ENCODE data around the gene ZYG11A.

ZYG11A gene

GRCh38 chr1:52920791-52921291, 78.3 kb downstream of the ZYG11A start:
- peak overlapping the region; percentile 51 for H3K4me3 ChIP-seq (ENCODE audit: low read depth, low read length)
- in situ Hi-C loops (cut with HindIII; ENCODE audit: low sequenced_read_pairs): no loop called here

GRCh38 chr1:52925571-52926005, 83.0 kb downstream of the ZYG11A start:
- no peak for DNase-seq (ENCODE audit: low read depth, low spot score)
- no peak overlapping the region for H3K4me3 ChIP-seq (ENCODE audit: low read depth, low read length)
- TF ChIP-seq CTCF (IDR thresholded peaks at IDR 0.05; ENCODE audit: low read depth, low read length): no peak
- in situ Hi-C loops (cut with HindIII; ENCODE audit: low sequenced_read_pairs): no loop called here

More at GRCh38 chr1:52920791-52921291, 78.3 kb downstream of the ZYG11A start:
- TF ChIP-seq CTCF (IDR thresholded peaks at IDR 0.05; ENCODE audit: low read depth, low read length): no peak
- DNase-seq (ENCODE audit: low read depth, low spot score): no peak

GRCh38 chr1:52926864-52927211, 84.3 kb downstream of the ZYG11A start:
- H3K4me3 ChIP-seq (ENCODE audit: low read depth, low read length): peak overlapping the region; percentile 76
- in situ Hi-C loops (cut with HindIII; ENCODE audit: low sequenced_read_pairs): no loop called here
- TF ChIP-seq CTCF (IDR thresholded peaks at IDR 0.05; ENCODE audit: low read depth, low read length): no peak

GRCh38 chr1:52927212-52928014, 84.9 kb downstream of the ZYG11A start, which contains the start of gene SCP2:
SCP2 (plus strand) TSS chr1:52927276; CDS start chr1:52927397, 121 bp downstream.
- TF ChIP-seq CTCF (IDR thresholded peaks at IDR 0.05; ENCODE audit: low read depth, low read length): no peak
- H3K4me3 ChIP-seq (ENCODE audit: low read depth, low read length): peak within 1 kb of the TSS; percentile 76
- in situ Hi-C loops (cut with HindIII; ENCODE audit: low sequenced_read_pairs): no loop called here
- DNase-seq (ENCODE audit: low read depth, low spot score): peak; percentile 61

More at GRCh38 chr1:52926864-52927211, 84.3 kb downstream of the ZYG11A start:
- no peak for DNase-seq (ENCODE audit: low read depth, low spot score)

GRCh38 chr1:52928015-52928404, 85.5 kb downstream of the ZYG11A start:
- in situ Hi-C loops (cut with HindIII; ENCODE audit: low sequenced_read_pairs): no loop called here
- no peak for DNase-seq (ENCODE audit: low read depth, low spot score)
- TF ChIP-seq CTCF (IDR thresholded peaks at IDR 0.05; ENCODE audit: low read depth, low read length): no peak
- peak overlapping the region; percentile 76 for H3K4me3 ChIP-seq (ENCODE audit: low read depth, low read length)

- in situ Hi-C loops (cut with HindIII; ENCODE audit: low sequenced_read_pairs): no loop called here
These were observed 86.5 kb downstream of the ZYG11A start for GRCh38 chr1:52929019-52929418.

More at GRCh38 chr1:52929019-52929418, 86.5 kb downstream of the ZYG11A start:
- no peak for DNase-seq (ENCODE audit: low read depth, low spot score)
- H3K4me3 ChIP-seq (ENCODE audit: low read depth, low read length): no peak overlapping the region
- no peak for TF ChIP-seq CTCF (IDR thresholded peaks at IDR 0.05; ENCODE audit: low read depth, low read length)

All from astrocyte of the spinal cord (primary cell).